Testis (tissue), 3 donors: ENCODE measurements around the gene FYN. TPM values are rescaled to one million over a fixed set of nuclear protein-coding genes. Genes with fewer than 3 reads are reported as not detected.

ENCODE experiments used
- DNase-seq: peaks from one replicate; pipeline ENCODE4 v3.0.0-alpha.2; 2019
- H3K27ac ChIP-seq, 2 donors: fragments of 200-600 bp; sonication (generic); one replicate each; pipeline ENCODE4 v1.5.1; 2019
- H3K27me3 ChIP-seq: fragments of 200-600 bp; sonication (generic); one replicate; pipeline ENCODE4 v1.5.1; 2019
- H3K36me3 ChIP-seq: fragments of 200-600 bp; sonication (generic); one replicate; pipeline ENCODE4 v1.5.1; 2017; ENCODE audit warnings: low read depth; ENCODE audit errors: missing control alignments
- H3K4me1 ChIP-seq: fragments of 200-600 bp; sonication (generic); one replicate; pipeline ENCODE4 v1.5.1; 2019
- H3K4me3 ChIP-seq, 2 donors: fragments of 200-600 bp; sonication (generic); one replicate each; pipeline ENCODE4 v1.5.1; 2017 to 2019
- H3K9me3 ChIP-seq: fragments of 200-600 bp; sonication (generic); one replicate; pipeline ENCODE4 v1.5.1; 2017
- CTCF ChIP-seq, 3 experiments: fragments of 450-650 bp in 2 of 3; fragments of 200-600 bp in 1 of 3; sonication (generic) in 1 of 3; IDR thresholded peaks; one replicate each; pipeline ENCODE4 v1.5.1; 2016 to 2019; ENCODE audit warnings: antibody characterized with exemption in 3 of 3, mild to moderate bottlenecking in 2 of 3, moderate library complexity in 1 of 3
- POLR2A ChIP-seq: fragments of 450-650 bp; IDR thresholded peaks from one replicate; pipeline ENCODE4 v1.6.1; 2017; ENCODE audit warnings: antibody characterized with exemption, mild to moderate bottlenecking, moderate library complexity
- WGBS, 2 donors: methylation state at CpG; one replicate each; pipeline ENCODE4 v1.1.5; 2018; 5-methylcytosine and 5-hydroxymethylcytosine counted together
- intact Hi-C: fragments of 100-400 bp; cut with DNase I; formaldehyde crosslinking; loops from one replicate; pipeline ENCODE4 v1.15.1; 2023; ENCODE audit warnings: low total_unique reads
- polyA plus RNA-seq: library from polyadenylated mRNA; stranded (reverse); fragments of 350-450 nt; fragmentation: Illumina TruSeq; extraction: RNeasy Lipid Tissue Mini Kit (QIAGEN cat#74804); gene quantifications from one replicate; pipeline ENCODE4 v1.2.3, GENCODE V29; 2014; ENCODE audit warnings: low read depth, low replicate concordance; ENCODE audit not compliant: insufficient read depth
- total RNA-seq, 2 donors: library from RNA; depleted of rRNA; stranded (reverse); fragments of >200 nt; gene quantifications; one replicate each; pipeline ENCODE4 v1.2.3, GENCODE V29; 2016

Gene FYN
- total and polyA plus RNA-seq, 3 donors from 2014 or later, result 74.0 to 145 (median 104) TPM

- WGBS, 2 donors, result 1 to 5% methylated on average over 8 of the region's 8 CpGs
- Histone ChIP-seq H3K36me3 (no peaks in the 10 kb centered on the region), H3K4me1 (peaks cover 11% of the 10 kb centered on the region), H3K27ac (no peak overlapping the region), H3K4me3 (peak overlapping the region; percentile 76 to 79), H3K27me3 (no peaks in the 10 kb centered on the region), H3K9me3 (no peaks in the 10 kb centered on the region)
- intact Hi-C loops, result loop anchor here (5.0 kb wide), 1 partner anchor 168 kb away; no protein-coding TSS in a partner anchor
- no peak for TF ChIP-seq CTCF (IDR thresholded peaks at IDR 0.05)
- TF ChIP-seq POLR2A, result no peak
- peak; percentile 33 for DNase-seq
Observed at GRCh38 chr6:111874025-111874415, 768 bp upstream of the FYN start.

- Histone ChIP-seq H3K9me3 (no peaks in the 10 kb centered on the region), H3K27ac (peak overlapping the region; percentile 63 to 79), H3K4me3 (peak overlapping the region; percentile 76 to 79), H3K36me3 (no peaks in the 10 kb centered on the region), H3K4me1 (peaks cover 12% of the 10 kb centered on the region), H3K27me3 (no peaks in the 10 kb centered on the region)
- intact Hi-C loops, result loop anchor here (5.0 kb wide), 1 partner anchor 170 kb away; no protein-coding TSS in a partner anchor
- peak; percentile 46 for DNase-seq
- WGBS, 2 donors, result 0 to 1% methylated on average over 13 to 23 of the region's 83 CpGs
- TF ChIP-seq CTCF (IDR thresholded peaks at IDR 0.05), result no peak
- no peak for TF ChIP-seq POLR2A
Observed at GRCh38 chr6:111872401-111873177, 663 bp downstream of the FYN start.

GRCh38 chr6:111871725-111872400 is 1.4 kb downstream of the FYN start:
- Histone ChIP-seq H3K9me3 (no peaks in the 10 kb centered on the region), H3K27me3 (no peaks in the 10 kb centered on the region), H3K36me3 (no peaks in the 10 kb centered on the region), H3K4me1 (peaks cover 12% of the 10 kb centered on the region), H3K27ac (peak overlapping the region; percentile 63 to 79), H3K4me3 (peak overlapping the region; percentile 76 to 79)
- 7% methylated on average over 13 of the region's 13 CpGs for WGBS, 2 donors
- intact Hi-C loops, result loop anchor here (5.0 kb wide), 1 partner anchor 170 kb away; no protein-coding TSS in a partner anchor
- TF ChIP-seq POLR2A (no peak), CTCF (IDR thresholded peaks at IDR 0.05) (no peak)
- peak; percentile 40 for DNase-seq

- peak overlapping the region in 1 of 2 donors; percentile 63 for H3K27ac ChIP-seq
- no peak for DNase-seq
- TF ChIP-seq POLR2A (no peak), CTCF (IDR thresholded peaks at IDR 0.05) (no peak)
- H3K4me1 ChIP-seq, result peaks cover 12% of the 10 kb centered on the region
- intact Hi-C loops, result loop anchor here (5.0 kb wide), 1 partner anchor 171 kb away; no protein-coding TSS in a partner anchor
- peak overlapping the region in 1 of 2 donors; percentile 76 for H3K4me3 ChIP-seq
- H3K9me3 ChIP-seq, result no peaks in the 10 kb centered on the region
- 30 to 72% methylated on average over 3 of the region's 3 CpGs for WGBS, 2 donors
- H3K36me3 ChIP-seq, result no peaks in the 10 kb centered on the region
- H3K27me3 ChIP-seq, result no peaks in the 10 kb centered on the region
Observed at GRCh38 chr6:111871207-111871606, 2.0 kb downstream of the FYN start.
